ENCODE measurements around the gene COG5. TPM values are rescaled to one million over a fixed set of nuclear protein-coding genes. Genes with fewer than 3 reads are reported as not detected.

COG5 gene
- total RNA-seq, 1 donor from 2014 or later = 26.8 TPM

- no peak overlapping the region for H3K4me3 Mint-ChIP-seq
- peaks cover under 1% of the 10 kb centered on the region for H3K9me3 Mint-ChIP-seq
- no peaks in the 10 kb centered on the region for H3K27me3 Mint-ChIP-seq (ENCODE audit: low read depth)
- H3K27ac Mint-ChIP-seq (ENCODE audit: unreplicated experiment) = no peak overlapping the region
- H3K36me3 Mint-ChIP-seq (ENCODE audit: low read depth) = peaks cover 2% of the 10 kb centered on the region
- no peak for TF ChIP-seq CTCF (conservative IDR thresholded peaks at IDR 0.05)
- no peaks in the 10 kb centered on the region for H3K4me1 Mint-ChIP-seq
- DNase-seq (ENCODE audit: low read depth, low spot score) = no peak
These were observed 190.4 kb downstream of the COG5 start for GRCh38 chr7:107373354-107373753.

GRCh38 chr7:107372298-107372697 is 191.4 kb downstream of the COG5 start:
- no peaks in the 10 kb centered on the region for H3K9me3 Mint-ChIP-seq
- H3K27me3 Mint-ChIP-seq (ENCODE audit: low read depth) = no peaks in the 10 kb centered on the region
- no peak overlapping the region for H3K4me3 Mint-ChIP-seq
- H3K4me1 Mint-ChIP-seq = no peaks in the 10 kb centered on the region
- TF ChIP-seq CTCF (conservative IDR thresholded peaks at IDR 0.05) = no peak
- DNase-seq (ENCODE audit: low read depth, low spot score) = no peak
- peaks cover 2% of the 10 kb centered on the region for H3K36me3 Mint-ChIP-seq (ENCODE audit: low read depth)
- no peak overlapping the region for H3K27ac Mint-ChIP-seq (ENCODE audit: unreplicated experiment)

GRCh38 chr7:107370816-107371215 is 192.9 kb downstream of the COG5 start:
- no peaks in the 10 kb centered on the region for H3K9me3 Mint-ChIP-seq
- H3K27me3 Mint-ChIP-seq (ENCODE audit: low read depth) = no peaks in the 10 kb centered on the region
- H3K36me3 Mint-ChIP-seq (ENCODE audit: low read depth) = peaks cover 6% of the 10 kb centered on the region
- no peak for DNase-seq (ENCODE audit: low read depth, low spot score)
- no peaks in the 10 kb centered on the region for H3K4me1 Mint-ChIP-seq
- no peak for TF ChIP-seq CTCF (conservative IDR thresholded peaks at IDR 0.05)
- H3K27ac Mint-ChIP-seq (ENCODE audit: unreplicated experiment) = no peak overlapping the region
- H3K4me3 Mint-ChIP-seq = no peak overlapping the region

- no peak for DNase-seq (ENCODE audit: low read depth, low spot score)
- no peaks in the 10 kb centered on the region for H3K27me3 Mint-ChIP-seq (ENCODE audit: low read depth)
- no peak overlapping the region for H3K27ac Mint-ChIP-seq (ENCODE audit: unreplicated experiment)
- peaks cover 27% of the 10 kb centered on the region for H3K36me3 Mint-ChIP-seq (ENCODE audit: low read depth)
- no peak for TF ChIP-seq CTCF (conservative IDR thresholded peaks at IDR 0.05)
- no peak overlapping the region for H3K4me3 Mint-ChIP-seq
- H3K4me1 Mint-ChIP-seq = no peaks in the 10 kb centered on the region
- peaks cover 5% of the 10 kb centered on the region for H3K9me3 Mint-ChIP-seq
These were observed 198.9 kb downstream of the COG5 start for GRCh38 chr7:107364787-107365186.

- TF ChIP-seq CTCF (conservative IDR thresholded peaks at IDR 0.05) = no peak
- peaks cover 5% of the 10 kb centered on the region for H3K9me3 Mint-ChIP-seq
- no peak overlapping the region for H3K4me3 Mint-ChIP-seq
- H3K27ac Mint-ChIP-seq (ENCODE audit: unreplicated experiment) = no peak overlapping the region
- H3K4me1 Mint-ChIP-seq = no peaks in the 10 kb centered on the region
- H3K27me3 Mint-ChIP-seq (ENCODE audit: low read depth) = no peaks in the 10 kb centered on the region
- DNase-seq (ENCODE audit: low read depth, low spot score) = no peak
- peaks cover 27% of the 10 kb centered on the region for H3K36me3 Mint-ChIP-seq (ENCODE audit: low read depth)
These were observed 204.0 kb downstream of the COG5 start for GRCh38 chr7:107359520-107360316.

Data from neural crest cell (in vitro differentiated cells).